Caco-2 (cell line): ENCODE data around the gene NF2. TPM values are rescaled to one million over a fixed set of nuclear protein-coding genes. Genes with fewer than 3 reads are reported as not detected.
"Not testable (repeated sequence)": the region's sequence is repeated elsewhere in the genome, so short reads cannot be mapped to it uniquely, and the experiment has no call there.

Source experiments
- BruUV-seq: library from RNA; stranded (reverse); fragments of 400-500 nt; replicated peaks from 2 replicates; lab custom pipeline; 2021; lab: Mats Ljungman, UMichigan
- CTCF ChIA-PET: fragments of 300-600 bp; sonication (Branson Sonifier 250); formaldehyde crosslinking; loops from one replicate; lab custom pipeline; 2022; ENCODE audit warnings: antibody characterized with exemption; lab: Charles Lee
- POLR2A ChIA-PET: fragments of 300-600 bp; sonication (Branson Sonifier 250); formaldehyde crosslinking; loops from one replicate; lab custom pipeline; 2022; ENCODE audit warnings: antibody characterized with exemption; lab: Charles Lee
- DNase-seq, 2 experiments: peaks; one replicate each; pipeline versions ENCODE4 v3.0.0 to v3.0.0-alpha.2; 2020 to 2022
- H3K27me3 ChIP-seq: replicated peaks from 2 replicates; pipeline ENCODE4 v1.6.0; 2011; ENCODE audit warnings: low read length; ENCODE audit not compliant: control insufficient read depth, insufficient read depth
- H3K36me3 ChIP-seq: 2 replicates; pipeline ENCODE4 v1.5.1; 2011; ENCODE audit warnings: low read length; ENCODE audit not compliant: control insufficient read depth, insufficient read depth
- H3K4me1 ChIP-seq: fragments of 250-450 bp; sonication (Bioruptor Pico); 2 replicates; pipeline ENCODE4 v1.5.1; 2020; ENCODE audit warnings: mild to moderate bottlenecking
- H3K4me3 ChIP-seq: 2 replicates; pipeline ENCODE4 v1.5.1; 2011; ENCODE audit warnings: low read depth, mild to moderate bottlenecking, control low read depth, low read length
- H3K9me3 ChIP-seq: fragments of 250-450 bp; sonication (Bioruptor Pico); 2 replicates; pipeline ENCODE4 v1.5.1; 2020; ENCODE audit warnings: mild to moderate bottlenecking, moderate library complexity
- H3K27ac Mint-ChIP-seq: one replicate; pipeline ENCODE4 v1.8.0; 2022; ENCODE audit warnings: mixed read lengths; ENCODE audit not compliant: unreplicated experiment
- H3K27me3 Mint-ChIP-seq: one replicate; pipeline ENCODE4 v1.8.0; 2022; ENCODE audit warnings: mixed read lengths; ENCODE audit not compliant: insufficient read depth, unreplicated experiment
- H3K36me3 Mint-ChIP-seq: one replicate; pipeline ENCODE4 v1.8.0; 2022; ENCODE audit warnings: mild to moderate bottlenecking, mixed read lengths; ENCODE audit not compliant: insufficient read depth, unreplicated experiment
- H3K4me1 Mint-ChIP-seq: one replicate; pipeline ENCODE4 v1.8.0; 2022; ENCODE audit warnings: low read depth, mixed read lengths; ENCODE audit not compliant: unreplicated experiment
- H3K4me3 Mint-ChIP-seq: one replicate; pipeline ENCODE4 v1.8.0; 2022; ENCODE audit warnings: mild to moderate bottlenecking, moderate library complexity, mixed read lengths; ENCODE audit not compliant: unreplicated experiment
- H3K9me3 Mint-ChIP-seq: one replicate; pipeline ENCODE4 v1.8.0; 2022; ENCODE audit warnings: mixed read lengths; ENCODE audit not compliant: unreplicated experiment
- CTCF ChIP-seq, 2 experiments: fragments of 200-600 bp in 1 of 2; IDR thresholded peaks; 1 replicate in 1 of 2; 2 replicates in 1 of 2; pipeline versions ENCODE4 v1.5.1 to v1.8.0; 2011 to 2022; ENCODE audit warnings: antibody characterized with exemption in 1 of 2, control low read depth in 1 of 2, inconsistent platforms in 1 of 2, low read depth in 1 of 2, low read length in 1 of 2, mild to moderate bottlenecking in 1 of 2, moderate library complexity in 1 of 2; ENCODE audit not compliant: insufficient read depth in 1 of 2, severe bottlenecking in 1 of 2, unreplicated experiment in 1 of 2
- intact Hi-C: fragments of 100-400 bp; cut with micrococcal nuclease; formaldehyde crosslinking; loops from one replicate; pipeline ENCODE4 v1.10.0; 2022; ENCODE audit not compliant: unreplicated experiment
- total RNA-seq: library from RNA; stranded (reverse); gene quantifications from 2 replicates; pipeline ENCODE4 v1.2.3, GENCODE V29; 2022

NF2 gene
- total RNA-seq, 1 experiment from 2014 or later: 53.2 TPM

GRCh38 chr22:29559853-29560252 lies 43.6 kb upstream of the NF2 start:
- no peaks in the 10 kb centered on the region for H3K27me3 ChIP-seq
- H3K27me3 Mint-ChIP-seq: no peaks in the 10 kb centered on the region
- no peaks in the 10 kb centered on the region for H3K9me3 Mint-ChIP-seq
- intact Hi-C loops: no loop called here
- no peak overlapping the region for H3K4me3 ChIP-seq
- peaks cover 8% of the 10 kb centered on the region for H3K36me3 ChIP-seq
- no peak for DNase-seq
- H3K9me3 ChIP-seq: no peaks in the 10 kb centered on the region
- BruUV-seq: no TSS peak
- no peak for TF ChIP-seq CTCF (IDR thresholded peaks at IDR 0.05; ENCODE audit: insufficient read depth in 1 of 2, low read depth in 1 of 2, low read length in 1 of 2, severe bottlenecking in 1 of 2, unreplicated experiment in 1 of 2)
- no peak overlapping the region for H3K4me3 Mint-ChIP-seq
- CTCF ChIA-PET: no interaction called here
- H3K27ac Mint-ChIP-seq: no peak overlapping the region
- no peaks in the 10 kb centered on the region for H3K4me1 Mint-ChIP-seq
- peaks cover 19% of the 10 kb centered on the region for H3K36me3 Mint-ChIP-seq
- POLR2A ChIA-PET: no interaction called here
- no peaks in the 10 kb centered on the region for H3K4me1 ChIP-seq

- no peaks in the 10 kb centered on the region for H3K9me3 Mint-ChIP-seq
- Histone ChIP-seq H3K36me3 (peaks cover 9% of the 10 kb centered on the region), H3K4me3 (no peak overlapping the region), H3K27me3 (no peaks in the 10 kb centered on the region), H3K4me1 (peaks cover 3% of the 10 kb centered on the region), H3K9me3 (no peaks in the 10 kb centered on the region)
- H3K27ac Mint-ChIP-seq: no peak overlapping the region
- H3K4me1 Mint-ChIP-seq: peaks cover 4% of the 10 kb centered on the region
- H3K4me3 Mint-ChIP-seq: no peak overlapping the region
- peaks cover 8% of the 10 kb centered on the region for H3K36me3 Mint-ChIP-seq
- CTCF ChIA-PET: no interaction called here
- no peak for DNase-seq
- TF ChIP-seq CTCF (IDR thresholded peaks at IDR 0.05; ENCODE audit: insufficient read depth in 1 of 2, low read depth in 1 of 2, low read length in 1 of 2, severe bottlenecking in 1 of 2, unreplicated experiment in 1 of 2): no peak
- intact Hi-C loops: no loop called here
- no peaks in the 10 kb centered on the region for H3K27me3 Mint-ChIP-seq
- no TSS peak for BruUV-seq
- POLR2A ChIA-PET: no interaction called here
Measured at GRCh38 chr22:29563652-29564460, 39.6 kb upstream of the NF2 start.

- POLR2A ChIA-PET, BruUV-seq, H3K27me3 ChIP-seq, DNase-seq, H3K27ac Mint-ChIP-seq, H3K9me3 ChIP-seq, H3K4me3 Mint-ChIP-seq, CTCF ChIA-PET, intact Hi-C loops, H3K36me3 ChIP-seq, H3K4me3 ChIP-seq, H3K27me3 Mint-ChIP-seq, H3K9me3 Mint-ChIP-seq: not testable (repeated sequence)
- H3K4me1 ChIP-seq: peaks cover 29% of the 10 kb centered on the region
- H3K36me3 Mint-ChIP-seq: peaks cover 15% of the 10 kb centered on the region
- H3K4me1 Mint-ChIP-seq: peaks cover 11% of the 10 kb centered on the region
Measured at GRCh38 chr22:29566513-29566912, 36.9 kb upstream of the NF2 start.
